Activated CD4-positive, alpha-beta T cell treated with anti-CD3 and anti-CD28 coated beads for 48 hours (primary cell): Measurements from ENCODE around the gene CELSR1.

Experiments used
- DNase-seq: peaks from one replicate; pipeline ENCODE4 v3.0.0-alpha.2; 2020

Gene CELSR1

GRCh38 chr22:46551996-46552395 lies 14.6 kb upstream of the CELSR1 start:
- no peak for DNase-seq

- no peak for DNase-seq
Measured at GRCh38 chr22:46551321-46551720, 13.9 kb upstream of the CELSR1 start.

GRCh38 chr22:46549971-46550641 lies 12.7 kb upstream of the CELSR1 start:
- DNase-seq, result no peak

- no peak for DNase-seq
Measured at GRCh38 chr22:46549563-46549840, 12.1 kb upstream of the CELSR1 start.

GRCh38 chr22:46547883-46548244 lies 10.4 kb upstream of the CELSR1 start:
- no peak for DNase-seq

- no peak for DNase-seq
Measured at GRCh38 chr22:46547179-46547882, 9.9 kb upstream of the CELSR1 start.

- DNase-seq, result no peak
Measured at GRCh38 chr22:46546466-46547178, 9.2 kb upstream of the CELSR1 start.

GRCh38 chr22:46545086-46545792 lies 7.8 kb upstream of the CELSR1 start:
- no peak for DNase-seq

- DNase-seq, result peak; percentile 83
Measured at GRCh38 chr22:46542011-46542985, 4.9 kb upstream of the CELSR1 start.

- DNase-seq, result no peak
Measured at GRCh38 chr22:46541536-46541935, 4.1 kb upstream of the CELSR1 start.

- no peak for DNase-seq
Measured at GRCh38 chr22:46540874-46541273, 3.5 kb upstream of the CELSR1 start.

- no peak for DNase-seq
Measured at GRCh38 chr22:46539169-46539568, 1.7 kb upstream of the CELSR1 start.

GRCh38 chr22:46538814-46539160 lies 1.4 kb upstream of the CELSR1 start:
- peak; percentile 61 for DNase-seq

GRCh38 chr22:46537946-46538813 lies 760 bp upstream of the CELSR1 start:
- no peak for DNase-seq

GRCh38 chr22:46536537-46537224 lies 739 bp downstream of the CELSR1 start:
- no peak for DNase-seq

GRCh38 chr22:46535876-46536536 lies 1.4 kb downstream of the CELSR1 start:
- no peak for DNase-seq

- no peak for DNase-seq
Measured at GRCh38 chr22:46534901-46535630, 2.4 kb downstream of the CELSR1 start.

GRCh38 chr22:46534177-46534776 lies 3.1 kb downstream of the CELSR1 start:
- DNase-seq, result no peak
